Spleen (tissue), 7 donors: ENCODE data around the gene TAT.

Experiments used
- POLR2A ChIP-seq, 3 donors: fragments of 450-650 bp; IDR thresholded peaks; one replicate each; pipeline ENCODE4 v1.5.1; 2017; ENCODE audit warnings: antibody characterized with exemption in 3 of 3, mild to moderate bottlenecking in 1 of 3
- POLR2AphosphoS5 ChIP-seq, 3 donors: sonication (generic); formaldehyde crosslinking; IDR thresholded peaks; one replicate each; pipeline ENCODE4 v1.5.1; 2017; ENCODE audit warnings: antibody characterized with exemption in 3 of 3
- TF ChIP-seq, protein P1 (sequence below), 11 experiments: fragments of 200-600 bp in 7 of 11; fragments of 450-650 bp in 4 of 11; sonication (generic) in 4 of 11; IDR thresholded peaks in 8 of 11; conservative IDR thresholded peaks in 3 of 11; 1 replicate in 7 of 11; 2 replicates in 4 of 11; pipeline versions ENCODE4 v1.4.0 to v1.8.0; 2016 to 2021; ENCODE audit warnings: antibody characterized with exemption in 11 of 11, inconsistent platforms in 4 of 11, mild to moderate bottlenecking in 1 of 11
- donor health status: DM: no; HTN: no; CAD: no; lungs with moderate emphysema.
- donor health status: DM: no; HTN: no; CAD: no.
- donor health status: DM: no; HTN: no; CAD: no.

DNA sequence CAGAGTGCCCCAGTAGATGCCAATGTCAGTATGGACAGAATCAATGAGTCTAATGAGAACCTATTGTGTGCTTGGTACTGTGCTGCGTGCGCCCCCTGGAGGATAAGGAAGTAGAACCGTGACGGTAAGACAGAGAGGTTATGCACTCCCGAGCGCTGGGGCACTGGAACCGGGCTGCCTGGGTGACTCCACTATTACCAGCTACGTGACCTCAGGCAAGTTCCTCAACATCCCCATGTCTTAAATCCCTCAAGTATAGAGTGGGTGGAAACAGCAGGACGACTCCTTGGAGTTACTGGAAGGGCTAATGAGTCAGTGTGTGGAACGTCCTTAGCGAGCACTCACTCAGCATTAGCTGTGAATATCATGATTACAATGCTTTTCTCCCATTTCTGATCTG lies 34.5 kb downstream of the TAT start:
- TF ChIP-seq POLR2AphosphoS5 (IDR thresholded peaks at IDR 0.05) (no peak), POLR2A (IDR thresholded peaks at IDR 0.05) (no peak)
- TF ChIP-seq, protein P1, sequence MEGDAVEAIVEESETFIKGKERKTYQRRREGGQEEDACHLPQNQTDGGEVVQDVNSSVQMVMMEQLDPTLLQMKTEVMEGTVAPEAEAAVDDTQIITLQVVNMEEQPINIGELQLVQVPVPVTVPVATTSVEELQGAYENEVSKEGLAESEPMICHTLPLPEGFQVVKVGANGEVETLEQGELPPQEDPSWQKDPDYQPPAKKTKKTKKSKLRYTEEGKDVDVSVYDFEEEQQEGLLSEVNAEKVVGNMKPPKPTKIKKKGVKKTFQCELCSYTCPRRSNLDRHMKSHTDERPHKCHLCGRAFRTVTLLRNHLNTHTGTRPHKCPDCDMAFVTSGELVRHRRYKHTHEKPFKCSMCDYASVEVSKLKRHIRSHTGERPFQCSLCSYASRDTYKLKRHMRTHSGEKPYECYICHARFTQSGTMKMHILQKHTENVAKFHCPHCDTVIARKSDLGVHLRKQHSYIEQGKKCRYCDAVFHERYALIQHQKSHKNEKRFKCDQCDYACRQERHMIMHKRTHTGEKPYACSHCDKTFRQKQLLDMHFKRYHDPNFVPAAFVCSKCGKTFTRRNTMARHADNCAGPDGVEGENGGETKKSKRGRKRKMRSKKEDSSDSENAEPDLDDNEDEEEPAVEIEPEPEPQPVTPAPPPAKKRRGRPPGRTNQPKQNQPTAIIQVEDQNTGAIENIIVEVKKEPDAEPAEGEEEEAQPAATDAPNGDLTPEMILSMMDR (IDR thresholded peaks at IDR 0.05 in 8 of 11, conservative IDR thresholded peaks at IDR 0.05 in 3 of 11) = peak in 8 of 11 experiments; percentile 14 to 62 (median 53)
